ENCODE measurements around the gene FCHSD2.

DNA sequence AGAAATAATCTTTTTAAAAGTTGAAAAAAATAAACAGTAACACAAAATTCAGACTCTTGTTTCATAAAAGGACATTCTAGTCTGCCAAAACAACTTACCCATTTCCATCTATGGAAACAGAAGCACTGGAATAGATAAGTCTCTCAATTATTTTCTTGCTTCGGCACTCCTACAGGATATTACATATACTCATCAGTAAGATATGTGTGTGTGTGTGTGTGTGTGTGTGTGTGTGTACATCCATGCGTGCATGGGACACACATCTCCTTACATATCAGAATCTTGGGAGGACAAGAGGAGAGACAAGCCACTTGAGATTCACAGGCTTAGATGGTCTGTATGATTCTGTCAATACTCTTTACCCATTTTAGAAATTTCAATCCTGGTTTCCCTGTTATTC lies 183.3 kb downstream of the FCHSD2 start:
- TF ChIP-seq, protein P1, sequence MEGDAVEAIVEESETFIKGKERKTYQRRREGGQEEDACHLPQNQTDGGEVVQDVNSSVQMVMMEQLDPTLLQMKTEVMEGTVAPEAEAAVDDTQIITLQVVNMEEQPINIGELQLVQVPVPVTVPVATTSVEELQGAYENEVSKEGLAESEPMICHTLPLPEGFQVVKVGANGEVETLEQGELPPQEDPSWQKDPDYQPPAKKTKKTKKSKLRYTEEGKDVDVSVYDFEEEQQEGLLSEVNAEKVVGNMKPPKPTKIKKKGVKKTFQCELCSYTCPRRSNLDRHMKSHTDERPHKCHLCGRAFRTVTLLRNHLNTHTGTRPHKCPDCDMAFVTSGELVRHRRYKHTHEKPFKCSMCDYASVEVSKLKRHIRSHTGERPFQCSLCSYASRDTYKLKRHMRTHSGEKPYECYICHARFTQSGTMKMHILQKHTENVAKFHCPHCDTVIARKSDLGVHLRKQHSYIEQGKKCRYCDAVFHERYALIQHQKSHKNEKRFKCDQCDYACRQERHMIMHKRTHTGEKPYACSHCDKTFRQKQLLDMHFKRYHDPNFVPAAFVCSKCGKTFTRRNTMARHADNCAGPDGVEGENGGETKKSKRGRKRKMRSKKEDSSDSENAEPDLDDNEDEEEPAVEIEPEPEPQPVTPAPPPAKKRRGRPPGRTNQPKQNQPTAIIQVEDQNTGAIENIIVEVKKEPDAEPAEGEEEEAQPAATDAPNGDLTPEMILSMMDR (IDR thresholded peaks at IDR 0.05; ENCODE audit: low read depth, low read length, missing input control) = no peak
- TF ChIP-seq FOXA1 (IDR thresholded peaks at IDR 0.05) (no peak), TAF1 (conservative IDR thresholded peaks at IDR 0.05) (no peak)

All from liver (tissue), 3 donors.